H9 (cell line): Measurements from ENCODE around the gene CA11. TPM values are rescaled to one million over a fixed set of nuclear protein-coding genes. Genes with fewer than 3 reads are reported as not detected.

Experiments
- DNase-seq: peaks from one replicate; pipeline ENCODE4 v3.0.0-alpha.2; 2017
- H2AFZ ChIP-seq: one replicate; pipeline ENCODE4 v1.6.1; 2013; ENCODE audit warnings: mild to moderate bottlenecking, low read length, control low read depth, moderate library complexity
- H2AK5ac ChIP-seq: 2 replicates; pipeline ENCODE4 v1.6.1; 2013; ENCODE audit warnings: low read length, control low read depth, mixed read lengths; ENCODE audit not compliant: insufficient read length
- H2BK120ac ChIP-seq: one replicate; pipeline ENCODE4 v1.6.1; 2013; ENCODE audit warnings: low read depth, mild to moderate bottlenecking, low read length, control low read depth, inconsistent platforms; ENCODE audit not compliant: poor library complexity, severe bottlenecking
- H2BK12ac ChIP-seq: 2 replicates; pipeline ENCODE4 v1.6.1; 2013; ENCODE audit warnings: low read length, control low read depth, mixed read lengths, low read depth; ENCODE audit not compliant: insufficient read length
- H2BK15ac ChIP-seq: 2 replicates; pipeline ENCODE4 v1.6.1; 2013; ENCODE audit warnings: low read depth, low read length, control low read depth
- H2BK20ac ChIP-seq: one replicate; pipeline ENCODE4 v1.6.1; 2013; ENCODE audit warnings: low read depth, mild to moderate bottlenecking, low read length, control low read depth, inconsistent platforms; ENCODE audit not compliant: poor library complexity, severe bottlenecking
- H2BK5ac ChIP-seq: 2 replicates; pipeline ENCODE4 v1.6.1; 2013; ENCODE audit warnings: low read length, control low read depth, mixed read lengths; ENCODE audit not compliant: insufficient read length
- H3K14ac ChIP-seq: 2 replicates; pipeline ENCODE4 v1.6.1; 2013; ENCODE audit warnings: low read length, control low read depth; ENCODE audit not compliant: insufficient read depth
- H3K18ac ChIP-seq: 2 replicates; pipeline ENCODE4 v1.6.1; 2013; ENCODE audit warnings: low read depth, mild to moderate bottlenecking, mixed read lengths, low read length, control low read depth; ENCODE audit not compliant: insufficient read length
- H3K23ac ChIP-seq: 2 replicates; pipeline ENCODE4 v1.6.1; 2013; ENCODE audit warnings: low read length, control low read depth, mixed read lengths, low read depth; ENCODE audit not compliant: insufficient read length
- H3K23me2 ChIP-seq: 2 replicates; pipeline ENCODE4 v1.6.1; 2013; ENCODE audit warnings: low read depth, mild to moderate bottlenecking, mixed read lengths, low read length, control low read depth; ENCODE audit not compliant: insufficient read length, poor library complexity, severe bottlenecking
- H3K27ac ChIP-seq: 2 replicates; pipeline ENCODE4 v1.5.1; 2013; ENCODE audit warnings: low read length, control low read depth, mixed read lengths, low read depth; ENCODE audit not compliant: insufficient read length
- H3K27me3 ChIP-seq: 2 replicates; pipeline ENCODE4 v1.6.1; 2013; ENCODE audit warnings: low read length, control low read depth, inconsistent platforms; ENCODE audit not compliant: insufficient read depth
- H3K4ac ChIP-seq: 2 replicates; pipeline ENCODE4 v1.6.1; 2013; ENCODE audit warnings: low read depth, mild to moderate bottlenecking, control low read depth, inconsistent platforms, low read length, moderate library complexity
- H3K4me1 ChIP-seq: 2 replicates; pipeline ENCODE4 v1.6.1; 2013; ENCODE audit warnings: low read length, control low read depth, inconsistent platforms; ENCODE audit not compliant: insufficient read depth
- H3K4me2 ChIP-seq: 2 replicates; pipeline ENCODE4 v1.6.1; 2013; ENCODE audit warnings: low read length, control low read depth, mixed read lengths; ENCODE audit not compliant: insufficient read length, insufficient read depth
- H3K56ac ChIP-seq: 2 replicates; pipeline ENCODE4 v1.6.1; 2013; ENCODE audit warnings: low read depth, mild to moderate bottlenecking, mixed read lengths, low read length, control low read depth; ENCODE audit not compliant: insufficient read length
- H3K79me1 ChIP-seq: 2 replicates; pipeline ENCODE4 v1.6.1; 2013; ENCODE audit warnings: low read depth, mild to moderate bottlenecking, moderate library complexity, low read length, control low read depth, inconsistent platforms; ENCODE audit not compliant: insufficient read depth, poor library complexity, severe bottlenecking
- H3K79me2 ChIP-seq: 2 replicates; pipeline ENCODE4 v1.6.1; 2013; ENCODE audit warnings: low read length, control low read depth, inconsistent platforms; ENCODE audit not compliant: insufficient read depth
- H3K9ac ChIP-seq: 2 replicates; pipeline ENCODE4 v1.6.1; 2013; ENCODE audit warnings: low read length, control low read depth, mixed read lengths; ENCODE audit not compliant: insufficient read length; ENCODE audit errors: extremely low read depth
- H3K9me3 ChIP-seq: one replicate; pipeline ENCODE4 v1.6.1; 2013; ENCODE audit warnings: low read depth, low read length, inconsistent platforms; ENCODE audit not compliant: control insufficient read depth
- H3T11ph ChIP-seq: one replicate; pipeline ENCODE4 v1.6.1; 2013; ENCODE audit warnings: mild to moderate bottlenecking, low read length, control low read depth, inconsistent platforms
- H4K20me1 ChIP-seq: one replicate; pipeline ENCODE4 v1.6.1; 2013; ENCODE audit not compliant: control insufficient read depth, insufficient read length, insufficient read depth
- H4K5ac ChIP-seq: 2 replicates; pipeline ENCODE4 v1.6.1; 2013; ENCODE audit warnings: low read depth, mild to moderate bottlenecking, mixed read lengths, low read length, control low read depth; ENCODE audit not compliant: insufficient read length
- H4K8ac ChIP-seq: replicated peaks from 2 replicates; pipeline ENCODE4 v1.6.1; 2013; ENCODE audit warnings: low read length, control low read depth, mixed read lengths, low read depth; ENCODE audit not compliant: insufficient read length
- H4K91ac ChIP-seq: 2 replicates; pipeline ENCODE4 v1.6.1; 2013; ENCODE audit warnings: low read depth, mild to moderate bottlenecking, moderate library complexity, mixed read lengths, low read length, control low read depth; ENCODE audit not compliant: insufficient read length
- H3K27ac Mint-ChIP-seq, 3 experiments: 2 replicates in 2 of 3; 3 replicates in 1 of 3; pipeline ENCODE4 v1.8.0; 2020 to 2021; ENCODE audit warnings: mixed read lengths in 3 of 3, mild to moderate bottlenecking in 1 of 3, moderate library complexity in 1 of 3
- H3K27me3 Mint-ChIP-seq: 2 replicates; pipeline ENCODE4 v1.8.0; 2021; ENCODE audit warnings: low read depth, mild to moderate bottlenecking, moderate library complexity, mixed read lengths
- H3K36me3 Mint-ChIP-seq, 3 experiments: 2 replicates in 2 of 3; 3 replicates in 1 of 3; pipeline ENCODE4 v1.8.0; 2020 to 2021; ENCODE audit warnings: low read depth in 3 of 3, mixed read lengths in 3 of 3; ENCODE audit not compliant: insufficient read depth in 1 of 3
- H3K4me1 Mint-ChIP-seq, 2 experiments: 2 replicates each; pipeline ENCODE4 v1.8.0; 2020; ENCODE audit warnings: mixed read lengths in 2 of 2
- H3K4me3 Mint-ChIP-seq, 2 experiments: 2 replicates in 1 of 2; 3 replicates in 1 of 2; pipeline ENCODE4 v1.8.0; 2020 to 2021; ENCODE audit warnings: mild to moderate bottlenecking in 2 of 2, mixed read lengths in 2 of 2, moderate library complexity in 1 of 2
- H3K9me3 Mint-ChIP-seq, 2 experiments: 2 replicates in 1 of 2; 3 replicates in 1 of 2; pipeline ENCODE4 v1.8.0; 2020; ENCODE audit warnings: mild to moderate bottlenecking in 2 of 2, mixed read lengths in 2 of 2, moderate library complexity in 1 of 2
- CTCF ChIP-seq: fragments of 200-600 bp; sonication (generic); conservative IDR thresholded peaks from 3 replicates; pipeline ENCODE4 v1.8.0; 2021; ENCODE audit warnings: antibody characterized with exemption, mild to moderate bottlenecking
- WGBS: extraction: QIAGEN DNeasy Blood & Tissue Kit; methylation state at CpG from one replicate; pipeline ENCODE4 v1.1.7; 2013; ENCODE audit warnings: missing lambda C conversion rate, low lambda C conversion rate, mixed read lengths; ENCODE audit not compliant: insufficient read length; ENCODE audit errors: extremely low coverage; 5-methylcytosine and 5-hydroxymethylcytosine counted together
- total RNA-seq: library from RNA; stranded (reverse); gene quantifications from 2 replicates; pipeline ENCODE4 v1.2.1, GENCODE V29; 2021

The CA11 gene
- total RNA-seq, 1 experiment from 2014 or later: 107 TPM

DNA sequence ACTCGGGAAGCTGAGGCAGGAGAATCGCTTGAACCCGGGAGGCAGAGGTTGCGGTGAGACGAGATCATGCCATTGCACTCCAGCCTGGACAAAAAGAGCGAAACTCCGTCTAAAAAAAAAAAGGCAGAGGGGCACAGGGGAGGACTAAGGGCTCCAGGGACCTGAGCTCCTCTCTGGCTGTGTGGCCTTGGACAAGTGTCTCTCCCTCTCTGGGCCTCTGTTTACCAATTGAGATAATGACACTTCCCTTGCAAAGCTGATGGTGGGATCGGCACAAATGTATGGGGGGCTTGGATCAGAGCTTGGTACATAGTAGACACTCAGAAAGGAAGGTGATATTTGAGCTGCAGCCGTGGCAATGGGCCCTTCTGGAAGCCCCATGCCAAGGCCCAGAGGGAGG lies 50.8 kb downstream of the CA11 start:
- Histone ChIP-seq H4K8ac (no peak overlapping the region), H3K56ac (no peak overlapping the region), H4K5ac (no peak overlapping the region), H3K27me3 (no peaks in the 10 kb centered on the region), H2BK15ac (no peak overlapping the region), H2AFZ (no peak overlapping the region), H3K27ac (no peak overlapping the region), H2AK5ac (no peak overlapping the region), H3T11ph (no peak overlapping the region), H3K23me2 (no peaks in the 10 kb centered on the region), H2BK5ac (no peak overlapping the region), H3K79me1 (no peaks in the 10 kb centered on the region), H2BK120ac (no peak overlapping the region), H3K18ac (no peak overlapping the region), H3K79me2 (no peaks in the 10 kb centered on the region), H3K4ac (no peak overlapping the region), H3K14ac (no peak overlapping the region), H3K9ac (no peak overlapping the region), H3K4me2 (no peak overlapping the region), H3K23ac (no peak overlapping the region), H2BK12ac (no peak overlapping the region), H3K9me3 (no peaks in the 10 kb centered on the region), H2BK20ac (no peak overlapping the region), H4K91ac (no peak overlapping the region), H3K4me1 (no peaks in the 10 kb centered on the region), H4K20me1 (no peaks in the 10 kb centered on the region)
- Mint-ChIP-seq H3K9me3 (no peaks in the 10 kb centered on the region), H3K27ac (no peak overlapping the region; a peak in 1 of 7 replicates), H3K4me1 (no peaks in the 10 kb centered on the region), H3K27me3 (peaks cover 14% of the 10 kb centered on the region), H3K4me3 (no peak overlapping the region; a peak in 1 of 5 replicates), H3K36me3 (no peaks in the 10 kb centered on the region)
- WGBS: no CpG with 5 or more reads among the region's 9 CpGs
- no peak for DNase-seq
- no peak for TF ChIP-seq CTCF
